AG09309 (cell line): ENCODE data around the gene PRR16.
"Not testable (repeated sequence)": the region's sequence is repeated elsewhere in the genome, so short reads cannot be mapped to it uniquely, and the experiment has no call there.

ENCODE experiments used
- DNase-seq: peaks from one replicate; pipeline ENCODE4 v3.0.0-alpha.2; 2010; ENCODE audit warnings: low read depth
- H3K4me3 ChIP-seq: 2 replicates; pipeline ENCODE4 v1.5.1; 2011; ENCODE audit warnings: mild to moderate bottlenecking, low read depth, low read length, moderate library complexity; ENCODE audit not compliant: control insufficient read depth
- TF ChIP-seq, protein P1 (sequence below): IDR thresholded peaks from 2 replicates; pipeline ENCODE4 v1.5.1; 2011; ENCODE audit warnings: mild to moderate bottlenecking, low read depth, low read length, inconsistent platforms; ENCODE audit not compliant: insufficient read depth, control insufficient read depth; ENCODE audit errors: missing control alignments

PRR16 gene

DNA sequence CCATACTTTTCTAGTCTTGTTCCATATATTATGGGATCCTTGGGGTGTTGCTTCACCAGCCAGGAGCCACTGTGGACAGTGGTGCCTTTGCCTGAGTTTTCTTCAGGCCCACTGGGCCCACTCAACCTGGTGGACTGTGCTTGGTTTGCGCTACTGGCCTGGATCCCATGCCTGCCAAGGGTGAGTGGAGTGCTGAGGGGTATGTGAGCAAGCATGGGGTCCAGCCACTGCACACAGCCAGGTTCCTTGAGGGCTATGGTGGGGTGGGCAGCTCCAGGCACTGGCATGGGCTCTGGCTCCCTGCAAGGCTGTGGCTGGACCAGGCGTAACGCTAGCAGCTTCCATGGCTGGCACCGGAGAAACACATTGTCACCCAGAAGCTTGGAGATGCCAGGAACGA lies 13.2 kb upstream of the PRR16 start:
- TF ChIP-seq, protein P1, sequence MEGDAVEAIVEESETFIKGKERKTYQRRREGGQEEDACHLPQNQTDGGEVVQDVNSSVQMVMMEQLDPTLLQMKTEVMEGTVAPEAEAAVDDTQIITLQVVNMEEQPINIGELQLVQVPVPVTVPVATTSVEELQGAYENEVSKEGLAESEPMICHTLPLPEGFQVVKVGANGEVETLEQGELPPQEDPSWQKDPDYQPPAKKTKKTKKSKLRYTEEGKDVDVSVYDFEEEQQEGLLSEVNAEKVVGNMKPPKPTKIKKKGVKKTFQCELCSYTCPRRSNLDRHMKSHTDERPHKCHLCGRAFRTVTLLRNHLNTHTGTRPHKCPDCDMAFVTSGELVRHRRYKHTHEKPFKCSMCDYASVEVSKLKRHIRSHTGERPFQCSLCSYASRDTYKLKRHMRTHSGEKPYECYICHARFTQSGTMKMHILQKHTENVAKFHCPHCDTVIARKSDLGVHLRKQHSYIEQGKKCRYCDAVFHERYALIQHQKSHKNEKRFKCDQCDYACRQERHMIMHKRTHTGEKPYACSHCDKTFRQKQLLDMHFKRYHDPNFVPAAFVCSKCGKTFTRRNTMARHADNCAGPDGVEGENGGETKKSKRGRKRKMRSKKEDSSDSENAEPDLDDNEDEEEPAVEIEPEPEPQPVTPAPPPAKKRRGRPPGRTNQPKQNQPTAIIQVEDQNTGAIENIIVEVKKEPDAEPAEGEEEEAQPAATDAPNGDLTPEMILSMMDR, result no peak
- H3K4me3 ChIP-seq, result no peak overlapping the region
- DNase-seq, result no peak

DNA sequence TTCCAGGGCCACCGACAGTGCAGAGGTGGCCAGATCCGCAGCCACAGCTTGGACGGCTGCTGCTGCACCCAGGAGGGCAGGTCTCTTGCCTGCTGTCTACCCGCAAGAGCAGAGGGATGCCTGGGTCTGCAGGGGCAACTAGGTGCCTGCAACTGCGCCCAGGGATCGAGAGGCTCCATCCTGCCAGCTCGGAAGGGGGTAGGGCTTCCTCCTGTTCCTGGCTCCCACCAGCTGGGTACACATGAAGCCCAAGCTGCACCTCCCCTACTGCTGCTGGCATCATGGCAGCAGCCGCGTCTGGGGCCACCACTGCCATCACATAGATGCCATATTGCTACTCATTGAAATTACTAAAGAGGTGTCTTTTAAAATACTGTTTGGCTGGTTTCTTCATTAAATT lies 12.7 kb upstream of the PRR16 start:
- no peak overlapping the region for H3K4me3 ChIP-seq
- TF ChIP-seq, protein P1, result no peak
- DNase-seq, result no peak

DNA sequence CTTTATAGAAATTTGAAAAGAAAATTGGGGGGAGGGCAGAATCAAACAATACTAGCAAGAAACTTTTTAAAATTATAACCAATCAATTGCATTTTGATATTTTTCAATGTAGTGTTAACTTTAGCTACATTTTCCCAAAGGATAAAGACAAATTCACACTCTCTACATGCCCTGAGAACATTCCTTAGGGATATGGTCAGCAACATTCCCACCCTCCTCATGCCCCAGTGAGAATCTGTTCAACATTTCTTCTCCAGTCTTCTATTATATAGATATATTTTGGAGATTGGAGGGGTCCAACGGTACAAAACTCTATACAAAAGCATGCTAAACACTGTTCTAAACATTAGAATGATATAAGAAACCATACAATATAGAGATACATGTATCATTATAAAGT lies 11.6 kb upstream of the PRR16 start:
- H3K4me3 ChIP-seq, result no peak overlapping the region
- no peak for DNase-seq
- TF ChIP-seq, protein P1, result no peak

DNA sequence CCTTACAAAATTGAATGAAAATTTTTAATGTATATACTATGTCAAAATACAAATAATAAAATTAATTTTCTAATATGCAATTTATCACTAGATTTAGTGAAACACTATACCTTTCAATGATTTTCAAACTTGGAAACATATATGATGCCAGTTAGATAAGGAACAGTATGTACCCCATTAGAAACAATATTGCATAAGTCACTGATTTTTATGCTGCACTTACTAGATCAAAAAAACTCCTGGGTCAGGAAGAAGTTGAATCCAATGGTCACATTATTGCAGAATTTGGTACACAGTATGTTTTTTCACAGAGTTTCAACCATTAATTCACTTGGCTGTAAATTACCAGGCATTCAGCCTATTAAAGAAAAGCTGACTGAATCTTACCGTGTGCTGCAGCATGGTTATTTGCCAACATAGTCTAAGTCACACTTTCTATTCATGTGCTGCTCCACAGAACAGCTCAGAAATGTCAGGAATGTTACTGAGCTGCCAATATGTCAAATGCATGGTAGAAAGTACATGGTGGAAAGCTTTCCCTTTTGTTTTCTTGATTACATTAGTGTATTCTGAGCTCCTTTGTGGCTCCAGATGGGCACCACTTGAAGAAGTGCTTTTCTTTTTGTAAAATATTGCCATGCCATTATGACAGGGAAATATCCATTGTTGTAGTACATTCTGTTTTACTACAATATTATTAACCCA lies 9.9 kb upstream of the PRR16 start:
- no peak overlapping the region for H3K4me3 ChIP-seq
- TF ChIP-seq, protein P1, result no peak
- DNase-seq, result peak; percentile 78

DNA sequence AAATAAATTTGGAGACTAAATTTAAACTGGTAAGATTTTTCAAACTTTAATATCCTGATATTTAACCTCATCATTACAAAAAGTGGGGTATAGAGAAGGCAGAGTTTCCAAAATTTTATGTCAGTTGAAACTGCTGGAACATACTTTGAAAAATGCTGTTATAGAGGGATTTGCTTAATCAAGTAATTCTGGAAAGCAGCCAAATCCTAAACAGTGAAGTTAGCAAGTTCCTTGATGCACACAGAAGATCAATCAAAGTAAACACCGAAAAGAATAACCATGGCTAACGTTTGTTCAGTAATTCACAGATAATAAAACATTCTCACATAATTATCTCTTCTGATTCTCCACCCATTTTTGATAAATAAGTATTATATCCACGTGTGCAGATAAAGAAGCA lies 8.1 kb upstream of the PRR16 start:
- H3K4me3 ChIP-seq, result no peak overlapping the region
- TF ChIP-seq, protein P1, result no peak
- DNase-seq, result no peak

DNA sequence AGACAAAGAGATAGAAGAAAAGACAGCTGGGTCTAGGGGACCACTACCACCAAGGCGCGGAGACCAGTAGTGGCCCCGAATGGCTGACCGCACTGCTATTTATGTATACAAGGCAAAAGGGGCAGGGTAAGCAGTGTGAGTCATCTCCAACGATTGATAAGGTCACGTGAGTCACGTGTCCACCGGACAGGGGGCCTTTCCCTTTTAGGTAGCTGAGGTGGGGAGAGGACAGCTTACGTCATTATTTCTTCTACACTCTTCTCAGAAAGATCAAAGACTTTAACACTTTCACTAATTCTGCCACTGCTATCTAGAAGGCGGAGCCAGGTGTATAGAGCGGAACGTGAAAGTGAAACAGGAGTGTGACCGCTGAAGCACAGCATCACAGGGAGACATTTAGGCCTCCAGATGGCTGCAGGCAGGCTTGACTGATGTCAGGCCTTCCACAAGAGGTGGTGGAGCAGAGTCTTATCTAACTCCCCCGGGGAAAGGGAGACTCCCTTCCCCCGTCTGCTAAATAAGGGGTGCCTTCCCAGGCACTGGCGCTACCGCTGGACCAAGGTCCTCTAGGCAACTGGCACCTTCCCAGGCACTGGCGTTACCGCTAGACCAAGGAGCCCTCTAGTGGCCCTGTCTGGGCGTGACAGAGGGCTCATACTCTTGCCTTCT lies 6.1 kb upstream of the PRR16 start:
- H3K4me3 ChIP-seq, result no peak overlapping the region; the same call in 1 of the 2 replicates
- DNase-seq, result no peak
- TF ChIP-seq, protein P1, result peak; percentile 58

DNA sequence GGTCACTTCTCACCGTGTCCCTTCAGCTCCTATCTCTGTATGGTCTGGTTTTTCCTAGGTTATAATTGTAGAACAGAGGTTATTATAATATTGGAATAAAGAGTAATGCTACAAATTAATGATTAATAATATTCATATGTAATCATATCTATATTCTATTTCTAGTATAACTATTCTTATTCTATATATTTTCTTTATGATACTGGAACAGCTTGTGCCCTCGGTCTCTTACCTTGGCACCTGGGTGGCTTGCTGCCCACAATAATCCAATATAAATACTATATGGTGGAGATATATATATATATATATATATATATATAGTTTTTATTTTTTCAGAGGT lies 5.6 kb upstream of the PRR16 start:
- H3K4me3 ChIP-seq, DNase-seq: not testable (repeated sequence)
